ENCODE data around the gene PIAS2. TPM values are rescaled to one million over a fixed set of nuclear protein-coding genes. Genes with fewer than 3 reads are reported as not detected.

PIAS2 gene
- total and polyA plus RNA-seq, 9 of the 15 experiments (the other 6 are each of a cell fraction or from before 2014, with no cell fraction given) = 2.9 to 23.9 (median 12.0) TPM

DNA sequence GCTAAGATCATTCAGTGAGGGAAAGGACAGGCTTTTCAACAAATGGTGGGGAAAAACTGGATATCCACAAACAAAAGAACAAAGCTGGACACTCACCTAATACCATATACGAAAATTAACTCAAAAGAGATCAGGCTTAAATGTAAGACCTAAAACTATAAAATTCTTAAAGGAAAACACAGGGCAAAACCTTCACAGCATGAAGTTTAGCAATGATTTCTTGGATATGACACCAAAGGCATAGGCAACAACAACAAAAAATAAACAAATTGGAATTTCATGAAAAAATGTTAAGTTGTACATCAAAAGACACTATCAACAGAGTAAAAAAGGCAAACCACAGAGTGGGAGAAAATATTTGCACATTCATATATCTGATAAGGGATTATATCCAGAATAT lies 28.3 kb downstream of the PIAS2 start:
- in situ Hi-C loops (cut with MboI) (no loop called here), intact Hi-C loops (cut with micrococcal nuclease) (no loop called here)
- H3K4me1 ChIP-seq (replicated peaks in 1 of 2; ENCODE audit: control insufficient read depth in 2 of 2, insufficient read depth in 2 of 2, low read length in 2 of 2) = peaks cover 0 to 10% of the 10 kb centered on the region in 2 experiments; a peak in 4 of 5 replicates
- H3K9me3 ChIP-seq (replicated peaks; ENCODE audit: control insufficient read depth, insufficient read depth, low read depth, low read length) = peaks cover 14% of the 10 kb centered on the region
- TF ChIP-seq ZNF507 (tag; conservative IDR thresholded peaks at IDR 0.05) (no peak), E2F3 (CRISPR knock-in tag; IDR thresholded peaks at IDR 0.05) (no peak), JUN (IDR thresholded peaks at IDR 0.05; ENCODE audit: borderline replicate concordance, low read depth, low read length) (no peak), JUN (CRISPR knock-in tag; IDR thresholded peaks at IDR 0.05; ENCODE audit: borderline replicate concordance) (no peak)
- FAIRE-seq = no peak
- no peak for DNase-seq (ENCODE audit: extremely low read depth in 1 of 4, low spot score in 3 of 4)
- WGBS (ENCODE audit: insufficient coverage, low coverage, missing lambda C conversion rate) = 100% methylated on average over 1 of the region's 1 CpG
- no peak overlapping the region for H3K9ac ChIP-seq (ENCODE audit: insufficient read depth in 1 of 2, low read depth in 2 of 2, low read length in 2 of 2)
- peaks cover 27% of the 10 kb centered on the region for H3K36me3 ChIP-seq (ENCODE audit: control insufficient read depth, insufficient read depth, low read length)
- peaks cover 71% of the 10 kb centered on the region for H3K79me2 ChIP-seq (ENCODE audit: control insufficient read depth, insufficient read depth, low read length)
- no peak overlapping the region for H3K27ac ChIP-seq (ENCODE audit: extremely low read depth, low read depth, low read length)
- CTCF ChIA-PET (ENCODE audit: low intra/inter-chr PET ratio) = no interaction called here
- H2AFZ ChIP-seq (ENCODE audit: low read depth, low read length) = no peak overlapping the region
- no peaks in the 10 kb centered on the region for H4K20me1 ChIP-seq (replicated peaks; ENCODE audit: control insufficient read depth, insufficient read depth, low read length)
- H3K4me2 ChIP-seq (ENCODE audit: insufficient read depth, low read length) = no peak overlapping the region
- peaks cover 2% of the 10 kb centered on the region for H3K9me1 ChIP-seq (ENCODE audit: control insufficient read depth, insufficient read depth, low read length)
- POLR2A ChIA-PET = no interaction called here
- no peak for ATAC-seq
- no TSS peak for BruUV-seq (replicated peaks)
- H3K4me3 ChIP-seq = no peak overlapping the region
- H3K27me3 ChIP-seq (ENCODE audit: control insufficient read depth in 2 of 2, insufficient read depth in 2 of 2, low read length in 2 of 2) = no peaks in the 10 kb centered on the region

DNA sequence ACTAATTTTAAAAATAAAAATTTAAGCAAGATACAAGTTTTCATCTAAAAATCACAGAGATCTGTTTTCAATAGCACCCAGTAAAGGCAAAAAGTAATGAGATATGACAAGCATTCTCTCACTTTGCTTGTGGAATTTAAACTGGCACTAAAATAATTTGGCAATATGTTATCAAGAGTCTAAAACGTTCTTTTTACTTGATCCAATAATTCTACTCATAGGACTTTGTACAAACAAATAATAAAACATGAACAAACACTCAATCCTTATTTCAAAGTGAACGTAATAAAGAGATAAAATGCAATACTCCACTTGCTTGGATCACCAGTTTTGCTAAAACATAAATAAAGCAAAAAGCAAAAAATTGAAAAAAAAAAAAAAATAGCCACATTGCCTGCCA lies 30.4 kb downstream of the PIAS2 start:
- FAIRE-seq (no peak), ATAC-seq (no peak), DNase-seq (ENCODE audit: extremely low read depth in 1 of 4, low spot score in 3 of 4) (no peak)
- Histone ChIP-seq H3K36me3 (ENCODE audit: control insufficient read depth, insufficient read depth, low read length) (peaks cover 27% of the 10 kb centered on the region), H3K79me2 (ENCODE audit: control insufficient read depth, insufficient read depth, low read length) (peaks cover 60% of the 10 kb centered on the region), H3K4me2 (ENCODE audit: insufficient read depth, low read length) (no peak overlapping the region), H3K4me1 (replicated peaks in 1 of 2; ENCODE audit: control insufficient read depth in 2 of 2, insufficient read depth in 2 of 2, low read length in 2 of 2) (no peaks in the 10 kb centered on the region), H3K27me3 (ENCODE audit: control insufficient read depth in 2 of 2, insufficient read depth in 2 of 2, low read length in 2 of 2) (no peaks in the 10 kb centered on the region), H3K27ac (ENCODE audit: extremely low read depth, low read depth, low read length) (no peak overlapping the region), H3K9ac (ENCODE audit: insufficient read depth in 1 of 2, low read depth in 2 of 2, low read length in 2 of 2) (no peak overlapping the region), H2AFZ (ENCODE audit: low read depth, low read length) (no peak overlapping the region), H4K20me1 (replicated peaks; ENCODE audit: control insufficient read depth, insufficient read depth, low read length) (no peaks in the 10 kb centered on the region), H3K4me3 (no peak overlapping the region), H3K9me3 (replicated peaks; ENCODE audit: control insufficient read depth, insufficient read depth, low read depth, low read length) (peaks cover 14% of the 10 kb centered on the region), H3K9me1 (ENCODE audit: control insufficient read depth, insufficient read depth, low read length) (peaks cover 2% of the 10 kb centered on the region)
- no TSS peak for BruUV-seq (replicated peaks)
- POLR2A ChIA-PET = interaction anchor here (0.6 kb wide), 1 partner anchor 17 kb away, joined by 3 read pairs; no protein-coding TSS in a partner anchor
- WGBS (ENCODE audit: insufficient coverage, low coverage, missing lambda C conversion rate) = 71% methylated on average over 2 of the region's 2 CpGs
- in situ Hi-C loops (cut with MboI) = no loop called here
- intact Hi-C loops (cut with micrococcal nuclease) = no loop called here
- CTCF ChIA-PET (ENCODE audit: low intra/inter-chr PET ratio) = no interaction called here
- no peak for TF ChIP-seq TSC22D4 (tag; IDR thresholded peaks at IDR 0.05)
- no peak for TF ChIP-seq EZH2 (IDR thresholded peaks at IDR 0.05; ENCODE audit: borderline replicate concordance, low read depth, low read length)
- TF ChIP-seq ZNF124 (CRISPR knock-in tag; IDR thresholded peaks at IDR 0.05) = no peak
- TF ChIP-seq NR2C1 (IDR thresholded peaks at IDR 0.05) = no peak
- no peak for TF ChIP-seq NR2C1 (tag; IDR thresholded peaks at IDR 0.05)
- no peak for TF ChIP-seq FOXJ2 (tag; IDR thresholded peaks at IDR 0.05)
